Measurements from ENCODE around the gene EEF2K. TPM values are rescaled to one million over a fixed set of nuclear protein-coding genes. Genes with fewer than 3 reads are reported as not detected.

EEF2K gene
- total and polyA plus RNA-seq, 2 of the 13 experiments (the other 11 are each of a cell fraction or from before 2014, with no cell fraction given) = 22.0 to 23.8 TPM

DNA sequence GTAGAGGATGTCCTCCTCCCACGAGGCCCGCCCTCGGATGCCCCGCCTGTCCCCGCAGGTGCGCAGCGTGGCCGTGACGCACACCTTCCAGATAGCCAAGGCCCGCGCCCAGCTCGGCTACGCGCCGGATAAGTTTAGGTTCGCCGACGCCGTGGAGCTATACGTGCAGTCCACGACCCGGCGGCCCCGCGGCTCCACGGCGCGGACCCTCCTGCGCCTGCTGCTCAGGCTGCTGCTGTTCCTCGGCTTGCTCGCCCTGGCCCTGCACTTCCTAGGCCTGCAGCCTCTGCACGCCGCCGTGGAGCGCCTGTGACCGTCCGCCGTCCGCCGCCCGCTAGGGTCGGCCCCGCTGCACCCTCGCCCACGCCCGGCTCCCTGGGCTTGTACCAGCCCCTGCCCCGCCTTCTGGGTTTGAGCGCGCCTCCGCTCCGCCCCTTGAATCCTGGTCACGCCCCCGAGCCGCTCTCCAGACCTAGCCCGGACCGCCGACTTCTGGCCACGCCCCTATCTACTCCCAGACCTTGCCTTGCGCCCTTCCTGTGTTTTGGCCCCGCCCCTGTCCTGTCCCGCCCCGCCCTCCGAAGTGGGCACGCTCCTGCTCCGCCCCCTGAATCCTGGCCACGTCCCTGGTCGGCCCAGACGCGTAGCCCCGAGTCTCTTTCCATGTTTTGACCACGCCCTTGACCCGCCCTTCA lies 15.8 kb upstream of the EEF2K start (continued):
- TF ChIP-seq, protein P1, sequence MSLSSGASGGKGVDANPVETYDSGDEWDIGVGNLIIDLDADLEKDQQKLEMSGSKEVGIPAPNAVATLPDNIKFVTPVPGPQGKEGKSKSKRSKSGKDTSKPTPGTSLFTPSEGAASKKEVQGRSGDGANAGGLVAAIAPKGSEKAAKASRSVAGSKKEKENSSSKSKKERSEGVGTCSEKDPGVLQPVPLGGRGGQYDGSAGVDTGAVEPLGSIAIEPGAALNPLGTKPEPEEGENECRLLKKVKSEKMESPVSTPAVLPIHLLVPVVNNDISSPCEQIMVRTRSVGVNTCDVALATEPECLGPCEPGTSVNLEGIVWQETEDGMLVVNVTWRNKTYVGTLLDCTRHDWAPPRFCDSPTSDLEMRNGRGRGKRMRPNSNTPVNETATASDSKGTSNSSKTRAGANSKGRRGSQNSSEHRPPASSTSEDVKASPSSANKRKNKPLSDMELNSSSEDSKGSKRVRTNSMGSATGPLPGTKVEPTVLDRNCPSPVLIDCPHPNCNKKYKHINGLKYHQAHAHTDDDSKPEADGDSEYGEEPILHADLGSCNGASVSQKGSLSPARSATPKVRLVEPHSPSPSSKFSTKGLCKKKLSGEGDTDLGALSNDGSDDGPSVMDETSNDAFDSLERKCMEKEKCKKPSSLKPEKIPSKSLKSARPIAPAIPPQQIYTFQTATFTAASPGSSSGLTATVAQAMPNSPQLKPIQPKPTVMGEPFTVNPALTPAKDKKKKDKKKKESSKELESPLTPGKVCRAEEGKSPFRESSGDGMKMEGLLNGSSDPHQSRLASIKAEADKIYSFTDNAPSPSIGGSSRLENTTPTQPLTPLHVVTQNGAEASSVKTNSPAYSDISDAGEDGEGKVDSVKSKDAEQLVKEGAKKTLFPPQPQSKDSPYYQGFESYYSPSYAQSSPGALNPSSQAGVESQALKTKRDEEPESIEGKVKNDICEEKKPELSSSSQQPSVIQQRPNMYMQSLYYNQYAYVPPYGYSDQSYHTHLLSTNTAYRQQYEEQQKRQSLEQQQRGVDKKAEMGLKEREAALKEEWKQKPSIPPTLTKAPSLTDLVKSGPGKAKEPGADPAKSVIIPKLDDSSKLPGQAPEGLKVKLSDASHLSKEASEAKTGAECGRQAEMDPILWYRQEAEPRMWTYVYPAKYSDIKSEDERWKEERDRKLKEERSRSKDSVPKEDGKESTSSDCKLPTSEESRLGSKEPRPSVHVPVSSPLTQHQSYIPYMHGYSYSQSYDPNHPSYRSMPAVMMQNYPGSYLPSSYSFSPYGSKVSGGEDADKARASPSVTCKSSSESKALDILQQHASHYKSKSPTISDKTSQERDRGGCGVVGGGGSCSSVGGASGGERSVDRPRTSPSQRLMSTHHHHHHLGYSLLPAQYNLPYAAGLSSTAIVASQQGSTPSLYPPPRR (CRISPR knock-in tag; IDR thresholded peaks at IDR 0.05; ENCODE audit: borderline replicate concordance) = peak; percentile 74; the same call in 1 of the 2 replicates
- TF ChIP-seq ZNF674 (CRISPR knock-in tag; IDR thresholded peaks at IDR 0.05; ENCODE audit: low read depth) = peak; percentile 27; the same call in 1 of the 2 replicates
- no peak for TF ChIP-seq U2AF1 (optimal IDR thresholded peaks at IDR 0.05; ENCODE audit: low read depth, low read length)
- peak; percentile 98 for TF ChIP-seq ZNF552 (CRISPR knock-in tag; IDR thresholded peaks at IDR 0.05; ENCODE audit: borderline replicate concordance)
- TF ChIP-seq, protein P2, sequence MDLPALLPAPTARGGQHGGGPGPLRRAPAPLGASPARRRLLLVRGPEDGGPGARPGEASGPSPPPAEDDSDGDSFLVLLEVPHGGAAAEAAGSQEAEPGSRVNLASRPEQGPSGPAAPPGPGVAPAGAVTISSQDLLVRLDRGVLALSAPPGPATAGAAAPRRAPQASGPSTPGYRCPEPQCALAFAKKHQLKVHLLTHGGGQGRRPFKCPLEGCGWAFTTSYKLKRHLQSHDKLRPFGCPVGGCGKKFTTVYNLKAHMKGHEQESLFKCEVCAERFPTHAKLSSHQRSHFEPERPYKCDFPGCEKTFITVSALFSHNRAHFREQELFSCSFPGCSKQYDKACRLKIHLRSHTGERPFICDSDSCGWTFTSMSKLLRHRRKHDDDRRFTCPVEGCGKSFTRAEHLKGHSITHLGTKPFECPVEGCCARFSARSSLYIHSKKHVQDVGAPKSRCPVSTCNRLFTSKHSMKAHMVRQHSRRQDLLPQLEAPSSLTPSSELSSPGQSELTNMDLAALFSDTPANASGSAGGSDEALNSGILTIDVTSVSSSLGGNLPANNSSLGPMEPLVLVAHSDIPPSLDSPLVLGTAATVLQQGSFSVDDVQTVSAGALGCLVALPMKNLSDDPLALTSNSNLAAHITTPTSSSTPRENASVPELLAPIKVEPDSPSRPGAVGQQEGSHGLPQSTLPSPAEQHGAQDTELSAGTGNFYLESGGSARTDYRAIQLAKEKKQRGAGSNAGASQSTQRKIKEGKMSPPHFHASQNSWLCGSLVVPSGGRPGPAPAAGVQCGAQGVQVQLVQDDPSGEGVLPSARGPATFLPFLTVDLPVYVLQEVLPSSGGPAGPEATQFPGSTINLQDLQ (CRISPR knock-in tag; IDR thresholded peaks at IDR 0.05) = no peak
- TF ChIP-seq FOXJ3 (CRISPR knock-in tag; IDR thresholded peaks at IDR 0.05; ENCODE audit: borderline replicate concordance) = no peak
- peak; percentile 78; the same call in 1 of the 2 replicates for TF ChIP-seq ZNF577 (CRISPR knock-in tag; IDR thresholded peaks at IDR 0.05; ENCODE audit: borderline replicate concordance, low read depth)
- TF ChIP-seq AGO1 (IDR thresholded peaks at IDR 0.05; ENCODE audit: low read depth, low read length, poor library complexity, severe bottlenecking) = no peak
- peak; percentile 68; the same call in 1 of the 2 replicates for TF ChIP-seq ZSCAN31 (CRISPR knock-in tag; IDR thresholded peaks at IDR 0.05; ENCODE audit: low read depth)
- no peak for TF ChIP-seq HMGA1 (CRISPR knock-in tag; conservative IDR thresholded peaks at IDR 0.05)
- TF ChIP-seq RBFOX2 (IDR thresholded peaks at IDR 0.05; ENCODE audit: low read depth, low read length) = peak; percentile 95
- TF ChIP-seq, protein P3, sequence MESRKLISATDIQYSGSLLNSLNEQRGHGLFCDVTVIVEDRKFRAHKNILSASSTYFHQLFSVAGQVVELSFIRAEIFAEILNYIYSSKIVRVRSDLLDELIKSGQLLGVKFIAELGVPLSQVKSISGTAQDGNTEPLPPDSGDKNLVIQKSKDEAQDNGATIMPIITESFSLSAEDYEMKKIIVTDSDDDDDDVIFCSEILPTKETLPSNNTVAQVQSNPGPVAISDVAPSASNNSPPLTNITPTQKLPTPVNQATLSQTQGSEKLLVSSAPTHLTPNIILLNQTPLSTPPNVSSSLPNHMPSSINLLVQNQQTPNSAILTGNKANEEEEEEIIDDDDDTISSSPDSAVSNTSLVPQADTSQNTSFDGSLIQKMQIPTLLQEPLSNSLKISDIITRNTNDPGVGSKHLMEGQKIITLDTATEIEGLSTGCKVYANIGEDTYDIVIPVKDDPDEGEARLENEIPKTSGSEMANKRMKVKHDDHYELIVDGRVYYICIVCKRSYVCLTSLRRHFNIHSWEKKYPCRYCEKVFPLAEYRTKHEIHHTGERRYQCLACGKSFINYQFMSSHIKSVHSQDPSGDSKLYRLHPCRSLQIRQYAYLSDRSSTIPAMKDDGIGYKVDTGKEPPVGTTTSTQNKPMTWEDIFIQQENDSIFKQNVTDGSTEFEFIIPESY (CRISPR knock-in tag; IDR thresholded peaks at IDR 0.05) = 0 out of 2 replicates have a peak, but pooled peaks have one; percentile 17
- TF ChIP-seq ZNF850 (CRISPR knock-in tag; conservative IDR thresholded peaks at IDR 0.05) = no peak
- TF ChIP-seq BRCA1 (CRISPR knock-in tag; IDR thresholded peaks at IDR 0.05) = peak; percentile 92
- peak; percentile 51 for TF ChIP-seq HNF4A (CRISPR knock-in tag; IDR thresholded peaks at IDR 0.05)
- TF ChIP-seq, protein P4, sequence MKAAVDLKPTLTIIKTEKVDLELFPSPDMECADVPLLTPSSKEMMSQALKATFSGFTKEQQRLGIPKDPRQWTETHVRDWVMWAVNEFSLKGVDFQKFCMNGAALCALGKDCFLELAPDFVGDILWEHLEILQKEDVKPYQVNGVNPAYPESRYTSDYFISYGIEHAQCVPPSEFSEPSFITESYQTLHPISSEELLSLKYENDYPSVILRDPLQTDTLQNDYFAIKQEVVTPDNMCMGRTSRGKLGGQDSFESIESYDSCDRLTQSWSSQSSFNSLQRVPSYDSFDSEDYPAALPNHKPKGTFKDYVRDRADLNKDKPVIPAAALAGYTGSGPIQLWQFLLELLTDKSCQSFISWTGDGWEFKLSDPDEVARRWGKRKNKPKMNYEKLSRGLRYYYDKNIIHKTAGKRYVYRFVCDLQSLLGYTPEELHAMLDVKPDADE (CRISPR knock-in tag; IDR thresholded peaks at IDR 0.05) = 0 out of 2 replicates have a peak, but pooled peaks have one; percentile 76

Data from HepG2 (cell line).